Right renal cortex interstitium (tissue), 3 donors: Measurements from ENCODE around the gene FAM234B. TPM values are rescaled to one million over a fixed set of nuclear protein-coding genes. Genes with fewer than 3 reads are reported as not detected.

Experiments used
- DNase-seq, 3 donors: peaks; one replicate each; pipeline ENCODE4 v3.0.0-alpha.2; 2013; ENCODE audit warnings: low read depth in 3 of 3, low spot score in 2 of 3
- polyA plus RNA-seq, 3 donors: library from polyadenylated mRNA; unstranded; fragments of 120-200 nt; gene quantifications; one replicate each; pipeline ENCODE4 v1.2.1, GENCODE V29; 2013; ENCODE audit not compliant: insufficient read length in 3 of 3

FAM234B gene
- polyA plus RNA-seq, 3 donors: 12.8 to 14.4 (median 13.1) TPM

DNA sequence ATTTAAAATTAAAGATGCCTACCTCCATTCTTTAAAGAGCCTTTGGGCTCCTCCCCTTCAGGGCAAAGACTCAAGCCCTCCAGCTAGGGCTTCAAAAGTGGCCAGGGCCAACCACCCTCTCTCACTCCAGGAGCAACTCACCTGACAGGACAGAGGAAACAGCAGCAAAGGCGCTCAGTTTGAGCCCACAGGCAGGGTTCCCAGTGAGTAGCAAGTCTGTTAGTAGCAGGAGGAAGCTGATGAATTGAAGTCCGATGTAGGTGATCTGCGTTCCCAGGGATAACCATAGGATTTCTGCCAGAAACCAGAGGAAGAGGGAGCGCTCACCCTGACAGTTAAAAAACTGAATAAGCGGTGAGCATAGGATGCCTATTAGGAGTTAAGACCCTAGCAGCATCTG, 43.6 kb downstream of the FAM234B start:
- DNase-seq: no peak

DNA sequence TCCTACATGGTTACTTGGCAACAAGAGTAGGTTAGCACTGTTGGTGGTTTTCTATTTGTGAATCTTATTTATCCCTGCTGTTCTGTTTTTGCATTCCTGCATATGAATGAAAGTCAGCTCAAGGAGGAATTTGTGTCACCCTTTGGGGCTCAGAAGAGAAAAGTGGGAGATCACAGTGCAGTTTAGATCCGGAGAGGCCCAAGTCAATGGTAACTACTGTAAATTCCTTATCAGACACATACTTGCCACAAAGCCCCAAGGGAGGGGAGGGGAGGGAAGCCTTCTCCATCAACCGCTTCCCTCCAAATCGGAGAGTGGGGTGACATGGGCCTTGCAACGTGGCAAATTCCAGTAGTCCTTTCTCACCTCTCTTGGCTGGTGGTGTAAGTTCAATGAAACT, 44.3 kb downstream of the FAM234B start:
- DNase-seq: no peak

DNA sequence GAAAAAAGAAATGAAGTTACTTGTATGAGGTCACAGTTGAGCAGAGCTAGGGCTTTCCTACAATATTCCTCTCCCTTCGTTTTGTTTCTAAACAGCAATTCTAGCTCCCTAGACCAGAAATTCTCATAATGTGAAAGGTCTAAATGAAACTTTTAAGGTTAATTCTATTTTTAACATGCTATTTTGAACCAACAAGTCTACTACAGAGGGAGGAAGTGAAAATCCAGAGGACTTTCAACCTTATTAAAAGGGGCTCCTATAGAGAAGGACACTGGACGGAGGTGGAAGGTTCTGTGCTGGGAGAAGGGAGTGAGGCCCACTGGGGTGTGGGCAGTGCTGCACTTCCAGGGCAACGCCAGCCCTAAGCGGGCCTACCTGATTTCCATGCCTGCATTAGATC, 45.9 kb downstream of the FAM234B start:
- no peak for DNase-seq

DNA sequence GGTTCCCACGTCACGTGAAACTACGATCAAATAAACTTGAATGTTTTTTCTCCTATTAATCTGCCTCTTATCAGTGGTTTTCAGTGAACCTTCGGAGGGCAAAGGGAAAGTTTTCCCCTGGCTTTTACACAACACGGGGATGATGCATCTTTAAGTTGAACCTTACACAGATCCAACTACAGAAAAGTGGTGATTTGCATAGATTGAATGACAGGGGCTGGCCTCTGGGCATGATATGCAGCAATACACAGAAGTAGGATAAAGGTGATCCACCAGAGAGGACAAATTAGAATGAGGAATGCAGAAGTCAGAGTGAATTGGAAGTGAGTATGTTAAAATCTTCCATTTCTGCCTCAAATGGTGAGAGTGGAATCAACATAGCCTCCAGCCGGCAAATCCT, 47.7 kb downstream of the FAM234B start:
- DNase-seq: no peak

DNA sequence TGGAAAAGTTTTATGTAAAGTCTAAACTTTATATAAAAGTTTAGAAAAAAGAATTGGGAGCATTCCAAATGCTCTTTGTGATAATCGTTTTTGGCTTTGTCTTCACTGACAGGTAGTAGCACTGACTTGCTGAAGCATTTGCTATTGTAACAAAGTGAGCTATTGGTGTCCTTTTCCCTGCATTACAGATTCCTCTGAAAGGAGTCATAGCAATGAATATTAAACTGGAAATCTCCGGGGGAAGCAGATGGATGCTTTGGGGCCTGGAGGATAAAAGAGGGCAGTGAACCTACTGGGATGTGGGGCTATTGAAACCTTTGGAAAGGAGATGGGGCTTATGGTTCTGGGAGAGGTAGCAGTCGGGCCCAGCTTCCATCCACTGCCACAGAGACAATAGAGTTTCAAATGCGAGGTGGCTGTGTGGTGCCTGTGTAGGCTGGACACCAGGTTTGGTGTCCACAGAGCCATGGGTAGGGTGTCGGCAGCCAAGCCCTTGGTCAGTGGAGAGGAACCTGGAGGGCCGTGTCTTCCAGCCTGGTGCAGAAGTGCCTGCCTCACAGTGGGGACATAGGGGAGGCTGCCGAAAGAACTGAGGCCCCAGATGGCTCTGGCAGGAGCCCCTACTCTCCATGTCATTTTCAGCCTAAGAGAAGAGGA, 49.1 kb downstream of the FAM234B start:
- no peak for DNase-seq

DNA sequence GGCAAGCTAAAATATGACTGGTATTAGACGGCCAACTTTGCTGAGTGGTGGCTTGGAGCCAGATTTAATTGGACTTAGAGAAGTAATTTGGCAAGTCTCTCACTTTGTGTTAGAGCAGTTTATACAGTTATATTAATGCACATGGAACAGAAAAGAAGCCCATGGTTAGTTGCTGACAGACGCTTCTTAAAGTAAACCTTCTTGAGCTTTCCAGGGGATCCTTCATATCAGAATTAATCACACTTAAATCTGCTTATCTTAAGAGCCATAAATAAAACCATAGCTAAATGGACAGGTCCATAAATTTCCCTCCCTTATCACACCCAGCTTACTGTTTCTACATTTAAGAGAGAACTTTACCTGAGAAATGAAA, 49.7 kb downstream of the FAM234B start:
- no peak for DNase-seq

DNA sequence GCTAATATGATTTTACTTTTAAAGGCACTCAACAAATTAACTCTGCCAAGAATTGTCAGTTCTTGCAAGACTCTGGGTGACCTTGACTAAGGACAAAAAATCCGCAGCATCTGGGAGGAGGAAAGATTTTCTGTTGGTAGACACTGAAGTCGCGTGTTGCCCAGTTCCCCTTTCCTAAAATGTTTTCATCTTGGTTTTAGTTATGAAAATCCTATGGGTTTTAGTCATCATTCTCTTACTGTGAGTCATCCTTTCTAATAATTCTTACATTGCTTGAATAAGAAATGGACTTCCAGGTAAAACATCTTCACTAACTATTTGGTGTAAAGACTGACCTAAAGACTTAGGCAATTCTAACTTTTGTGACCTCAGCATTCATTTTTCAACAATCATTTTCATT, 50.2 kb downstream of the FAM234B start:
- DNase-seq: no peak

DNA sequence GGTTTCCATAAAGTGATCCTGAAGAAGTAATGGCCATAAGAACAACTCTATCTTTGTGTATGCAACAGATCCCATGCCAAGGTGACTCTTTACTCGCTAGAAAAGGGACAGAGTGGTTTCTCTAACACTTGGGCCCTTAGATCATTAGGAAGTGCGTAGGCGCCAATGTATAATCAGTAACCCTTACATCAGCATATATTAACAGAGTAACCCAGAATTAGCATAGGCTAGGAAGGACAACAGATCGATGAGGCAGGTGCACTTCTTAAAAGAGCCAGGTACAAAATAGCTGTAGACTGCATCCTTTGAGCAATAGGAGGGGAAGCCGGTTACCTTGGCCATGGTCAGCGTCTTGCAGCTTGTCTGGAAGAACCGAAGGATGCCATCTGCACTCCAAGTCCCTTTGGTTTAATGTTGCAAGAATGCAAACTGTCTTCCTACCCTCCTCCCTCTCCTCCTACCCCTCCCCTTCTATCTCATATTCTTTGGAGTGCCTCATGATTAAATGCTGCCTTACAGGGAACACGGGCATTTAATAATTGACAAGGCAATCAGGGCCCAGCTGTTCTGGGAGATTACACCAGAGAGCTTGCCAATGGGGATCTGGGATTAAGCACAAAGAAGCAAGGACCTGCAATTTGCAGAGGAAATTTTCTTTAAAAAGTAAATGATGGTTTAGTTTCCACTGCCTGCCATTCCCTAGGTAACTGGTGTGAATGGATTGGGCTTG, 51.2 kb downstream of the FAM234B start:
- no peak for DNase-seq

DNA sequence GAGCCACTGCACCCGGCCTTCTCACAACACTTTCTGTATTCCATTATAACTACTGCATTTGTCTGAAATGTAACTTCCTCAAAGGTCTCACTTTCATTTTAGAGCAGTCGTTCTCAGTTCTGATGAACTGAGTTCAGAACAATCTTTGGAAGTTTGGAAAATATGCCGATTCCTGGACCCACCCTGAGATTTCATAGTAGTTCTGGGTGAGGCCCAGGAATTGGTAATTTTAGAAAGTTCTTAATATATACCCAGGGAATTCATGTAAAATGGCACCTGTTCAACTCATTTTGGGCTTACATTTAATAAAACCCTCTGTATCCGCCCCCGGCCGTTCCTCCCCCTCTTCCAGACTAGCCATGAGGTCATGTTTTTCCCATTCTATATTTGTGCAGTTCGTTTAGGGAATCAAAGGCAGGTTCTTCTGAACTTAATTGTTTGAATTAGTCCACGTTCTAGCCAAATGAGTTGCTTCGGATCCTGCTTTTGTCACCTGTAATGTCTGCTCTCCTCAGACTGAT, 53.4 kb downstream of the FAM234B start:
- no peak for DNase-seq

DNA sequence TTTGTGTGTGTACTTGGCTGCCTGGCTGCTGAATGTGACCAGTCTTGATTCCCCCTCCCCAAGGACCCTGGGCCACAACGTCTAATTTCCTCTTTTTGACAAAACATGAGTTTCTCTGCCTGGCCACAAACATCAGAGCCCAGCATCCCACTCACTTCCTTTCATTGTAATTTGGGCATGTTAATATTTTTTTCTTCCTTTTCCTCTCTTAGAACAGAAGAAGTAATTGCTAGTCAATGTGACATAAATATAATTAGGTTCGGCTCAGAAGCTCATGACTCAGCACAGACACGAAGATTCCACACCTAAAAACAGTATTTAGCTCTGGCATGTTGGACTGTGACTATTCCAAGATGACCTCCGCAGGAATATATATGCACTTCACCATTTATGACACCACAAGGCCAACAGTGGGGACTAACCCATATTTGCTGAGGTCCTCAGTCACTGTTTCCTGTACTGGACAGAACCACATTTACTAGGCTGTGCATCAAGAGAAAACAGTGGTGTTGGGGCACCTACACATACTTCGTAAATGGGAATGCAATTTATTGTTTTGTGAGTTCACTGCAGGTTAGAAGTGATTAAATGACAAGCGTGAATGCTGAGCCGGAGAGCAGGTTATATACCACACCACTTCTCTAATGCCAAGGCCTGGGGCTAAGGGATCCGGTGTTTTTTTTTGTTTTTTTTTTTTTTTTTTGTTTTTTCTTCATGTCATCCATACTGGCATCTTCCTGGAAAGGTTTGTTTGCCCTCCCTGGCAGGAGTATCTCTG, 55.1 kb downstream of the FAM234B start:
- DNase-seq: no peak

DNA sequence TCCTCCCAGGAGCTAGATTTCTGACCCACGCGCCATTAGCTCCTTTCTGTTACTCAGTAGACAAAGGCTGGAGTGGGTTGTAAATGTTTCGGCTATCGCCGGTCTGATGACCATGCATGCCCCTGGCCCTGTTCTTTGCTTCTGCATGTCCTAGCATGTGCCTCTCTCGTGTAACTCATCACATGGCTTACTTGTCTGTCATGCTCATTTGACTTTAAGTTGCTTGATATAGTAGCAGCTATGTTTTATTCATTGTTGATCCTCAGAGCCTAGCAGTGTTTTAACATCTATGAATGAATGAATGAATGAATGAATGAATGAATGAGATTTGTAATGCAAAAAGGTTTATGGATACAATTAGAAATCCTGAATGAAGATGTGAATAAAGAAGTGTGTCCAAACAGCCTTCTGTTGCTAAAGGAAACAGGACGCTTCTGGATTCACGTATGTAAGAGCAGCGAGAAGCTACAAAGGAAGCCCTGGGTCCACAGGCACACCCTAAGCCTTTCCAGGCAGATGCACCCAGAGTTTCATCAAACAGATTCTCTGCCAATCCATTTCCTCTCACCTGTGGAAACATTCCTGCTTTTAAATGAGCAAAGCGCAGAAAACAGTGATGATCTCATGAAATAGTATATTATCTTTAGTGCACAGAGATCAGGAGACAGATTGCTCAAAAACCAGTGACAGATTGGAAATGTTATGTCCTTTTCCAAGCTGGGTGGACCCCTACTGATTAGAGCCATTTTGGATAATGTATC, 55.8 kb downstream of the FAM234B start:
- DNase-seq: no peak

DNA sequence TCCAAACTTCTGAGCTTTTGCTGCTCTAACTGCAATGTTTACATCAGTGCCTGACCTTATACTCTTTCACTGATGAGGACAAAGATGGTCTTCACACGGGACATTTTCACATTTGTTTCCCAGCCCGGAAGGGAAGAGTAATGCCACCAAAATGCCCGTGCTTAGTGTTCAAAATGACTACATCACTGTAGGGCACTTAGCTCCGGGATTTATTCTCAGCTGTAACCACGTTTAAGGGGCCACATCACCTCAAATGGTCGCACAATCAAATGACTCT, 56.4 kb downstream of the FAM234B start:
- no peak for DNase-seq

DNA sequence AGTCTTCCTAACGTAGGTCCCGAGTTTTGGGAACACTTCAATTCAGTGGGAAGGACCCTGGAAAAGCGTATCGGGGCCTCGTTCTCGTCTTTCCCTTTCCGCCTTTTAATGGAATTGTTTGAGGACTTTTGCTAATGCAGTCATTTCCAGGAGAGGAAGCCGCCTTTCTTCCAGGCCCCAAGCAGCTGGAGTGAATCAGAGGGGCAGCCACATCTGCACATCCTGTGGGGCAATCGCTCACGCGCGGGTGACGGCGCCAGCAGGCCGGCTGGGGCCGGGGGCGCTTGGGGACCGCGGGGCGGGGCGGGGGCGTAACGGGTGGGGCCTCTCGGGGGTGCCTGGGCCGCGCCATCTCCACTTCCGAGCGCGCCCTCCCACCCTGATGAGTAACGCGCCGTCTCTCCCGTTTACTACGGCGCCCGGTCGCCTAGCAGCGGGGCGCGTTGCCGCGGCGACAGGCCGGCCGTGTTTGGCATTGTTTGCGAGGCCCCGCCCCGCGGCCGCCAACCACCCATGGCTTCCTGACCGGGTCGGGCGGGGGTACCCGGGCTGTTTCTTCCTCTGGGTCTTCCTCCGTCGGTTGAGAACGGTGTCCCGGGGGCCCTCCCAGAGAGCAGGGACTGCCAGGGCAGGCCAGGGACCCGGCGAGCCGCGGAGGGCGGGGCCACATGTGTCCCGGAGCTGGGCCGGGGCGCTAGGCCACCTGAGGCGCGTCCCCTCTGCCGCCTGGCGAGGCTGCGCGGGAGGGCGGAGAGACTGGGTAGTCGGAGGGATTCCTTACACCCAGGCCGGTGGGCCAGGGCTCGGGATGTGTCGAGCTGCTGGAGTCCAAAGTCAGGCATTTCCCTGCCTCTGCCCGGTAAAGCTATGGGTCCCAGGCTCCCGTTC, 56.9 kb downstream of the FAM234B start:
- peak in 2 of 3 donors; percentile 84 to 87 for DNase-seq

DNA sequence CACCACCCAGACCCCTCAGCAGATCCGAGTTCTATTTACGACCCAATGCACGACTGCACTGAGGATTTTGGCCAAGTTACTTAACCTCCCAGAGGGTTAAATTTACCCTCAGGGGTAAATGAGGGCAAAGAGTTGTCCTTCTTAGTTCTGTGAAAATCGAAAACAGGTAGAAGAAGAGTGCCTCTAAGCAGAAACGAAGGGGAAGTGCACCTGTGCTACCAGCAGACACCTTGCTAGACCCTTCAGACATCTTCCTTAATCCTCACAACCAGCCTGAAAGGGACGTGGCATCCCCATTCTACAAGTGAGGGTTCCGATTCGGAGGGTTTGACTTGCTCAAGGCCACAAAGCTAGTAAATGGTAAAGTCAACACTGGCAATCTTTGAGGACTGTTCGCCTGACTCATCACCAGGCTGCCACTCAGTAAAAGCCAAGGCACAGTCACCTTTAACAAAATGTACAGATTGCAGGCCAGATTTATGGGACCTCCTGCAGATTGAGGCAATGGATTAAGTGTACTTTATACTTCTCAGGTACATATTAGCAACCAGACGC, 57.7 kb downstream of the FAM234B start:
- no peak for DNase-seq

DNA sequence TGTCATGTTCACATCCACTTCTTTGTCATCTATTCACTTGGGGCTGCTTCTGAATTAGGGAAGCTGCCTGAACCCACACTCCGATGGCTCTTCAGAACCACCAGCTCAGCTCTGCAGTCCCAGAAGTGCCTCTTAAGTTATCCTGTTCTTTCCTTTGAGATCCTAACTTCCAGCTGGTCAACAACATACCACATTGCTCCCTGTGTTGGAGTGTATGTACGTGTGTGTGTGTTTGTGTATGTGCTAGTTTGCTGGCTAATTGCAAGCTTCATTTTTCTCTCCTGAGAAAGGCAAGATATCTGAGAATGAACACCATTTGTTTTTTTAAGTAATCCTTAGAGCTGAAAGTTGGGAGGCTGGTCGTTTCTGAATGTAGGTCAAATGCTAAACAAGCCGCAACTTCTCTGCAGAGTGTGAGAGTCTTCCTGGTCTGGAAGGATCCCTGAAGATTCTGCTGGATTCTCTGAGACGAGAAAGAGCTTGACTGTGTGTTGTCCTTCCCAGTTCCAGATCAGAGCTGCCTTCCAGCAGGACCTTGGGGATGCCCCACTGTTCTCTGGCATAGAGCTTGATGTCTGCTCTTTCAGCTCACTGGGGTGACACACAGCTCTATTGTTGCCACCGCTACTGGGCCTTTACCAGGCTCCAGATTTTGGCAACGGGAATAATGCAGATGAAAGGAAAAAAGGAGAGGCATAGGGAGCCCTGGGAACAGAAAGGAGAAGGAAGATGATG, 58.4 kb downstream of the FAM234B start:
- DNase-seq: no peak

DNA sequence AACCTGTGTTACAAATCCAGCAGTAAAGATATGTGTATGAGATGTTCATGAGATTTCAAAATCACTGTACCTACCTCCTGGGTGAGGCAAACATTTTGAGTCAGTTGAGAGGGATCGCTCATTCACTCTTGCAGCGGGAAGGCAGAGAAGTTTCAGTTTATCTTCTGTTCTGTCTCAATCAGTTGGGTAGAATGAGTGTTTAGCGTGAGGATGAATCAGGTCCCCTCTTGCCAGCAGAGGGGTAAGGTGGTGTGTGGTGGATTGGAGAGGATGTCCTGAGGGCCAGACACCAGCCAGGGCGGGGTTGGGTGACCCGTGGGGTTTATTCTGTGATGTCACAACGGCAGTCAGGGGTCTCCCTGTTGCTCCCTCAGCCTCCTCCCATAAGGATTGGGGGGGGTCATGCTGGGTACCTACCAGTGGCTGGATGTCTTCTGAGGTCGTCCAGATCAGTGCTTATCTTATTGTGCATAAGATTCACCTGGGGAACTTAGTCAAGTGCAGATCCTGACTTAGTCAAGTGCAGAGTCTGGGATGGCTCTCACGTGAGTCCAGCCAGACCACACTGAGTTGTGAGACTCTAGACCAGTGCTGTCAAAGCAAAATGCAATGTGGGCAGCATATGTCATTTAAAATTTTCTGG, 59.3 kb downstream of the FAM234B start, which contains the start of gene GSG1:
GSG1 (minus strand) TSS at position 277 of the 643 bp plus-strand sequence; CDS start at position 122, 155 bp downstream.
- no peak for DNase-seq

DNA sequence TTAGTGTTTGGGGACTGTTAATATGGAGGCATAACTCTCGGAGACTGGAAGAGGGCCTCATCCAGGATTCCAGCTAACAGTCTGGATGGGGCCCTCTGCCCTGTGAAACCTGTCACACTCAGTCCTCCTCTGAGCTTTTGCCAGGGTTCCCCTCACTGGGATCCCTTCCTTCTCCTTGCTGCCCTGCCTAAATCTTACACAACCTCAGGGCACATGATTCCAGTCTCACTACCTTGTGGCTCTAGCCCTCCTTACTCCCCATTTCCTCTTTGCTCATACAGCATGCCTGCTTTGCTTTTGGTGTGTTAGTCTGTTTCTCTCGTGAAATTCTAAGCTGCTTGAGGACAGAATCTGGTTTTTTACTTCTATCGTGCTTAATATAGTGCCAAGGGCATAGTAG, 60.2 kb downstream of the FAM234B start:
- DNase-seq: no peak

DNA sequence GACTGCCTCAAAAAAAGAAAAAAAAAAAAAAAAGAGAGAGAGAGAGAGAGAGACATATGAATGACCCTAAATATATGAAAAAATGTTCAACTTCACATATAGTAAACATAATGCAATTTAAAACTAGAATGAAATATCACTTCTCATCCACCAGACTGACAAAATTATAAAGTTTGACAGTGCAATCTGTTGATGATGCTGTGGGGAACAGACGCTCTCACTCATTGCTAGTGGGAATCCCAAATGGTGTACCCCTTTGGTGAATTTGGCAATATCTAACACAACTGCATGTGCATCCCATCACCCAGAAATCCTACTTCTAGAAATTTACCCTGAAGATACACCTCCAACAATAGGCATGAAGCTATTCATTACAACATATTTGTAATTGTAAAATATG, 61.6 kb downstream of the FAM234B start:
- no peak for DNase-seq
